Stimulated activated memory B cell treated with anti-CD40 and anti-IgM and Interleukin-4, amounts not matched to agents 10 μg/mL and 1 μg/mL and 100 μg/mL, for 72 hours (primary cell): ENCODE results near the gene PPEF2.
"Not testable (repeated sequence)": the region's sequence is repeated elsewhere in the genome, so short reads cannot be mapped to it uniquely, and the experiment has no call there.

Source experiments
- ATAC-seq: fragments of 150-1000 bp; cut with Tn5 transposase; 2 replicates; pipeline ENCODE4 v1.10.0; 2021
- H3K27ac Mint-ChIP-seq: one replicate; pipeline ENCODE4 v1.8.0; 2022; ENCODE audit warnings: mild to moderate bottlenecking, mixed read lengths
- H3K27me3 Mint-ChIP-seq: one replicate; pipeline ENCODE4 v1.8.0; 2022; ENCODE audit warnings: mixed read lengths
- H3K36me3 Mint-ChIP-seq: one replicate; pipeline ENCODE4 v1.8.0; 2022; ENCODE audit warnings: mixed read lengths
- H3K4me1 Mint-ChIP-seq: one replicate; pipeline ENCODE4 v1.8.0; 2022; ENCODE audit warnings: mixed read lengths
- H3K4me3 Mint-ChIP-seq: one replicate; pipeline ENCODE4 v1.8.0; 2022; ENCODE audit warnings: mild to moderate bottlenecking, moderate library complexity, mixed read lengths
- H3K9me3 Mint-ChIP-seq: one replicate; pipeline ENCODE4 v1.8.0; 2022; ENCODE audit warnings: mixed read lengths

Gene PPEF2

GRCh38 chr4:75867130-75867529 is 35.1 kb downstream of the PPEF2 start:
- no peaks in the 10 kb centered on the region for H3K36me3 Mint-ChIP-seq
- peaks cover 4% of the 10 kb centered on the region for H3K9me3 Mint-ChIP-seq
- no peak for ATAC-seq
- H3K27me3 Mint-ChIP-seq = no peaks in the 10 kb centered on the region
- no peaks in the 10 kb centered on the region for H3K4me1 Mint-ChIP-seq
- no peak overlapping the region for H3K27ac Mint-ChIP-seq
- no peak overlapping the region for H3K4me3 Mint-ChIP-seq

- ATAC-seq = no peak
- Mint-ChIP-seq H3K36me3 (no peaks in the 10 kb centered on the region), H3K27ac (no peak overlapping the region), H3K27me3 (no peaks in the 10 kb centered on the region), H3K4me3 (no peak overlapping the region), H3K4me1 (no peaks in the 10 kb centered on the region), H3K9me3 (peaks cover 4% of the 10 kb centered on the region)
Observed at GRCh38 chr4:75860606-75861005, 41.6 kb downstream of the PPEF2 start.

GRCh38 chr4:75858721-75859120 is 43.5 kb downstream of the PPEF2 start:
- Mint-ChIP-seq H3K27ac (no peak overlapping the region), H3K36me3 (no peaks in the 10 kb centered on the region), H3K9me3 (peaks cover 4% of the 10 kb centered on the region), H3K4me1 (no peaks in the 10 kb centered on the region), H3K4me3 (no peak overlapping the region), H3K27me3 (no peaks in the 10 kb centered on the region)
- ATAC-seq = no peak

GRCh38 chr4:75849461-75849860 is 52.8 kb downstream of the PPEF2 start:
- no peak for ATAC-seq
- H3K27me3 Mint-ChIP-seq = peaks cover 24% of the 10 kb centered on the region
- H3K9me3 Mint-ChIP-seq = no peaks in the 10 kb centered on the region
- no peak overlapping the region for H3K4me3 Mint-ChIP-seq
- H3K27ac Mint-ChIP-seq = no peak overlapping the region
- peaks cover 4% of the 10 kb centered on the region for H3K4me1 Mint-ChIP-seq
- no peaks in the 10 kb centered on the region for H3K36me3 Mint-ChIP-seq

- no peaks in the 10 kb centered on the region for H3K36me3 Mint-ChIP-seq
- H3K27me3 Mint-ChIP-seq = peaks cover 24% of the 10 kb centered on the region
- H3K27ac Mint-ChIP-seq = no peak overlapping the region
- no peak overlapping the region for H3K4me3 Mint-ChIP-seq
- no peaks in the 10 kb centered on the region for H3K9me3 Mint-ChIP-seq
- ATAC-seq = no peak
- peaks cover 4% of the 10 kb centered on the region for H3K4me1 Mint-ChIP-seq
Observed at GRCh38 chr4:75848891-75849290, 53.4 kb downstream of the PPEF2 start.

- peak; percentile 71 for ATAC-seq
- not testable (repeated sequence) for H3K4me1 Mint-ChIP-seq, H3K4me3 Mint-ChIP-seq, H3K36me3 Mint-ChIP-seq, H3K9me3 Mint-ChIP-seq, H3K27ac Mint-ChIP-seq
- peaks cover 20% of the 10 kb centered on the region for H3K27me3 Mint-ChIP-seq
Observed at GRCh38 chr4:75848171-75848760, 54.0 kb downstream of the PPEF2 start.

- Mint-ChIP-seq H3K27me3 (peaks cover 9% of the 10 kb centered on the region), H3K4me1 (peaks cover 4% of the 10 kb centered on the region), H3K9me3 (no peaks in the 10 kb centered on the region), H3K27ac (no peak overlapping the region), H3K4me3 (no peak overlapping the region), H3K36me3 (no peaks in the 10 kb centered on the region)
- ATAC-seq = no peak
Observed at GRCh38 chr4:75845992-75846391, 56.3 kb downstream of the PPEF2 start.

GRCh38 chr4:75844151-75844662 is 58.0 kb downstream of the PPEF2 start:
- Mint-ChIP-seq H3K4me3 (no peak overlapping the region), H3K9me3 (no peaks in the 10 kb centered on the region), H3K27me3 (peaks cover 2% of the 10 kb centered on the region), H3K4me1 (peaks cover 4% of the 10 kb centered on the region), H3K36me3 (no peaks in the 10 kb centered on the region), H3K27ac (no peak overlapping the region)
- no peak for ATAC-seq

- Mint-ChIP-seq H3K4me1 (peaks cover 4% of the 10 kb centered on the region), H3K27me3 (no peaks in the 10 kb centered on the region), H3K36me3 (no peaks in the 10 kb centered on the region), H3K4me3 (no peak overlapping the region), H3K27ac (no peak overlapping the region), H3K9me3 (no peaks in the 10 kb centered on the region)
- no peak for ATAC-seq
Observed at GRCh38 chr4:75843596-75843995, 58.7 kb downstream of the PPEF2 start.

GRCh38 chr4:75841641-75842520 is 60.4 kb downstream of the PPEF2 start:
- H3K27ac Mint-ChIP-seq = no peak overlapping the region
- no peaks in the 10 kb centered on the region for H3K4me1 Mint-ChIP-seq
- no peaks in the 10 kb centered on the region for H3K36me3 Mint-ChIP-seq
- H3K4me3 Mint-ChIP-seq = no peak overlapping the region
- no peaks in the 10 kb centered on the region for H3K9me3 Mint-ChIP-seq
- ATAC-seq = no peak
- H3K27me3 Mint-ChIP-seq = no peaks in the 10 kb centered on the region

GRCh38 chr4:75834772-75835154 is 67.5 kb downstream of the PPEF2 start:
- H3K27me3 Mint-ChIP-seq = no peaks in the 10 kb centered on the region
- H3K4me3 Mint-ChIP-seq = no peak overlapping the region
- ATAC-seq = no peak
- no peak overlapping the region for H3K27ac Mint-ChIP-seq
- no peaks in the 10 kb centered on the region for H3K4me1 Mint-ChIP-seq
- no peaks in the 10 kb centered on the region for H3K36me3 Mint-ChIP-seq
- no peaks in the 10 kb centered on the region for H3K9me3 Mint-ChIP-seq

GRCh38 chr4:75834095-75834771 is 68.0 kb downstream of the PPEF2 start:
- no peak for ATAC-seq
- no peaks in the 10 kb centered on the region for H3K9me3 Mint-ChIP-seq
- no peaks in the 10 kb centered on the region for H3K4me1 Mint-ChIP-seq
- H3K27me3 Mint-ChIP-seq = no peaks in the 10 kb centered on the region
- no peak overlapping the region for H3K27ac Mint-ChIP-seq
- no peaks in the 10 kb centered on the region for H3K36me3 Mint-ChIP-seq
- H3K4me3 Mint-ChIP-seq = no peak overlapping the region

- Mint-ChIP-seq H3K4me3 (no peak overlapping the region), H3K27ac (no peak overlapping the region)
- no peak for ATAC-seq
Observed at GRCh38 chr4:75831856-75832405, 70.3 kb downstream of the PPEF2 start.

GRCh38 chr4:75830906-75831305 is 71.3 kb downstream of the PPEF2 start:
- Mint-ChIP-seq H3K4me1 (no peaks in the 10 kb centered on the region), H3K4me3 (no peak overlapping the region), H3K27ac (no peak overlapping the region), H3K27me3 (no peaks in the 10 kb centered on the region), H3K36me3 (no peaks in the 10 kb centered on the region), H3K9me3 (no peaks in the 10 kb centered on the region)
- no peak for ATAC-seq

More at GRCh38 chr4:75831856-75832405, 70.3 kb downstream of the PPEF2 start:
- H3K27me3 Mint-ChIP-seq = no peaks in the 10 kb centered on the region
- H3K36me3 Mint-ChIP-seq = no peaks in the 10 kb centered on the region
- H3K9me3 Mint-ChIP-seq = no peaks in the 10 kb centered on the region
- no peaks in the 10 kb centered on the region for H3K4me1 Mint-ChIP-seq

- H3K4me3 Mint-ChIP-seq = no peak overlapping the region
- no peak for ATAC-seq
- no peaks in the 10 kb centered on the region for H3K36me3 Mint-ChIP-seq
- no peaks in the 10 kb centered on the region for H3K4me1 Mint-ChIP-seq
- no peaks in the 10 kb centered on the region for H3K9me3 Mint-ChIP-seq
- no peaks in the 10 kb centered on the region for H3K27me3 Mint-ChIP-seq
- H3K27ac Mint-ChIP-seq = no peak overlapping the region
Observed at GRCh38 chr4:75823812-75824211, 78.4 kb downstream of the PPEF2 start.
